HG03039 (cell line): ENCODE data around the gene SERTM1.

Experiments used
- ATAC-seq: cut with Tn5 transposase; IDR thresholded peaks from one replicate; pipeline ENCODE4 v1.9.1; 2021; ENCODE audit warnings: mild to moderate bottlenecking, moderate library complexity; ENCODE audit not compliant: unreplicated experiment

The SERTM1 gene

DNA sequence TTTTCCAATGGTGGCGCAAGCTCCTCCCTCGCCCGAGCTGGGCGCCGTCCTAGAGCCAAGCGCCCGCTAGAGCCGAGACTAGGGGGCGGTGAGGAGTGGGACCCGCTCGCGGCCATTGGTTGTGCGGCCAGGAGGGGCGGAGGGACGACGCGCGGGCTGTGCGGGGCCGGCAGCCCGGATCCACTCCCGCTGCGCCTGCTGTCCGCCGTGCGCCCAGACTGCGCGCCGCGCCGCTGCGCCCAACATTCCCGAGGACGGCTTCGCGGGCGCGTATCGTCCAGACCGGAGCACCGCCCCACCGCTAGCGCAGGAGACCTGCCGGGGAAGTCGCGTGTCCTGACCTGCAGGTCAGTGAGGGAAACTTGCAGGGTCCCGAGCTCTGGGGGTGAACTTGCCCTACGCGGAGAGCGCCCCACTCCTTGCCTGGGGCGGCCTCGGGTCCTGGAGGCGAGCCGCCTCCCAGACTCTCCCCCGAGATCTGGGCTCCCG is at the start of gene SERTM1:
TSS of gene SERTM1 (plus strand) at position 183 of the 489 bp plus-strand sequence. CDS start 21,059 bp downstream, outside the sequence.
- no peak for ATAC-seq

DNA sequence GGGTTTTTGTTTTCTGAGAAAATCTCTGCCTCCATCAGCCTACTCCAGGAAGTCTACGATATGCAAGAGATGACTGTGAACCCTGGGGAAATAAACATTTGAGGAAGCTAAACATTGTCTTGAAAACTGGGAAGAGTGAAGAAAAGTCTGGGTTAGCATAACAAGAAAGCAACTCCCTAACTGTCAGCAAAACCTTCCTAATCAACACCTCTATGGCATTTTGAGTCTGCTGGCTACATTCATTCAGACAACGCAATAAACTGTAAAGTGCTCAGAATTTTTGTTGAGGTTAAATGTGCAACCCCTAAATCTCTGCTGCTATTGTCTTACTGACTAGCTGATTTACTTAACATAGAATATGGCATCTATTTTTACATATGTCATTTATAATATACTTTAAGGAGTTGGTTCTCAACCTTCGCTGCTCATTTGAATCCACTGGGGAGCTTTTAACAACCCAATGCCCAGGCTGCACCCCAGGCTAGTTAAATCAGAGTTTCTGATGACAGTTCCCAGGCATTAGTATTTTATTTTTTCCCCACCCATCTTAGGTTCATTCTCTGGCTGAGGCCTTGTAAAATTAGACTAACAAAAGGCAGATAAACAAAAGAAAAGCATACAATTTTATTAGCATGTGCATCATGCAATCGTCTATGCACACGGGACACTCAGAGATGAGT is 45.3 kb upstream of the SERTM1 start:
- no peak for ATAC-seq

DNA sequence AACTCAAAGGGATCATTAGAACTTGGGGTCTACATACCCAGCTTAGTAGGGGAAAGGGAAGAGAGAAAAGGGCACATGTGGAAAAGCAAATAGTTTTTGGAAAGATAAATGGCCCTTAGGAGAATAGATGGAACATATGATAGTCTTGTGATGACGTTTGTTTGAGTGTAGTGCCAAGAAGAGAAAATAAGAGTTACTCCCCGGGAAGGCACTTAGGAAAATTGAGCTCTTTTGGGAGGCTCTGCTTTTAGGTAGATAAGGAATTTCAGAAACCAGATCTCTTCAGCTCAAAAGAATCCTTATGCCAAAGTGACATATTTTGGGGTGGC is 44.8 kb upstream of the SERTM1 start:
- no peak for ATAC-seq

DNA sequence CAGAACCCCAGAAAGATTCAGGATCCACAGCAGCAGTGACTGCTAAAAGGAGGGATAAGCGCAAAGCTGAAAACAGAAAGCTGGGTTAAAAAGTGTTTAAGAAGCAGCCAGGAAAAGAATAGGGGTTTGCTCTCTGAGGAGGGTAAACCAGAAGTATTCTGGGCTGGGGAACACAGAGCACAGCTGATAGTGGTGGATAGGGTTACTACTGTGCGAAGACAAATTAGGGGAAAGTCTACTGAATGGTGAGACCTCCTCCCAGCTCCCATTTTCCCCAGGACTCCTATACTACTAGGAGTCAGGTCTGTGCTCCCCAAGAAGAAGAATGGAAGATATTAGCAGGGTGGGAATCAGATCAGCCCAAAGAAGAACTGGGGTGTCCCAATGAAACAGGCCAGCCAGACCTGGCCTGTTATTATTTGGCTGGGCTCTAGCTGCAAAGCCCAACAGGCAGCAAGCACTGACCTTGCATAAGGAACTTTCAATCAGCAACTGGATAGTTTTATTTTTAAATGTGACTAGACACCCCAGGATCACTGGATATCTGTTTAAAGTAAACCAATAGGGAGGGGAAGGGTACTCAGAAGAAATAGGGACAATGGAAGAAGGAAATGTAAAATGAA is 43.5 kb upstream of the SERTM1 start:
- no peak for ATAC-seq

DNA sequence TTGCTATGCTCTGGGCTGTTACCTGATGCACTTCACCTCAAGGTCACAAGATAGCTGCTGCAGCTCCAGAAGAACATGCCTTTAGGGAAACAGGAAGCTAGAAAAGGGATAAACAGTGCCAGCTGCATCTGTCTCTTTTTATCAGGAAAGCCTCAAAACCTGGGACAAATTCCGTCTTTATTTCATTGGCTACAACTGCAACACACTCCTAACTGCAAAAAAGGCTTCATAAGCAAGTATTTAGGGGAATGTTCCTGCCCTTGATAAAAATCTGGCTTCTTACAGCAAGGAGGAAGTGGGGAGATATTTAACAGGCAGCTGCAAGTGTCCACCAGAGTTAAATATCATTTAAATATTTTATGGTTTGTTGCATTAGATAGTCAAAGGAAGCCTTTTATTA is 34.2 kb upstream of the SERTM1 start:
- no peak for ATAC-seq

DNA sequence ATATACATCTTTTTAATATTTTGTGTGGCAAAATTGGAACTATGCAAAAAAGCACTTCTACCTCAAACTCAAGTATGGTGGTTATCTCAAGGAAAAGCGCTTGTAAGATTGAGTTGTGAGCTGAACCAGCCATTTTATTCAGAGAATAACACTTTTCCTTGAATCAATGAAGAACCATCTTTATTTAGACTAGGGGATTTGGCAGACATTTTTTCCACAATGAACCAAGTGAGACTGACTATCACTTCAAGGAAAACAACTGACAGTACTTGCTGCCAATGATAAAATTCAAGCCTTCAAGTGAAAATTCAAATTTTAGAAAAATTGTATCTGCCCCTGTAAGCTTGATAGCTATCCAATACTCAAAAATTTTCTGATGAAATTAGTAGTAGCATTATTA is 23.2 kb upstream of the SERTM1 start:
- ATAC-seq = no peak

DNA sequence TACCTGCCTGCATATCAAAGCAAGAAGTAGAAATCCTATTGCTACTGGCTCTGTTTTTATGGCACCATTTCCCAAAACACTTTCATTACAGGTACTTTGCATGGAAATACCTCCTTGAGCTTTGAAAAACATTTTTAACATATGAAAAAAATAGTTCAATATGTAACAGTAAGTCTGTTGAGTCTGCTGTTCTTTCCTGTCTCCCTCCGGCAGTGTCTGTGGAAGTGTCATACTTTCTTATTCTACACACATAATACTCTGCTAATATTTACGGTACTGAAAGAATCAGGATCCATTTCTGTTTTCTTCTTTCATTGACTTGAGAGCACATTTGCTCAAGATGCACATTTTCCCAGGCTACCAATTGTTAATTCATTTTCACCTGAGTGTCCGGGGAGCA is 8.2 kb upstream of the SERTM1 start:
- no peak for ATAC-seq

DNA sequence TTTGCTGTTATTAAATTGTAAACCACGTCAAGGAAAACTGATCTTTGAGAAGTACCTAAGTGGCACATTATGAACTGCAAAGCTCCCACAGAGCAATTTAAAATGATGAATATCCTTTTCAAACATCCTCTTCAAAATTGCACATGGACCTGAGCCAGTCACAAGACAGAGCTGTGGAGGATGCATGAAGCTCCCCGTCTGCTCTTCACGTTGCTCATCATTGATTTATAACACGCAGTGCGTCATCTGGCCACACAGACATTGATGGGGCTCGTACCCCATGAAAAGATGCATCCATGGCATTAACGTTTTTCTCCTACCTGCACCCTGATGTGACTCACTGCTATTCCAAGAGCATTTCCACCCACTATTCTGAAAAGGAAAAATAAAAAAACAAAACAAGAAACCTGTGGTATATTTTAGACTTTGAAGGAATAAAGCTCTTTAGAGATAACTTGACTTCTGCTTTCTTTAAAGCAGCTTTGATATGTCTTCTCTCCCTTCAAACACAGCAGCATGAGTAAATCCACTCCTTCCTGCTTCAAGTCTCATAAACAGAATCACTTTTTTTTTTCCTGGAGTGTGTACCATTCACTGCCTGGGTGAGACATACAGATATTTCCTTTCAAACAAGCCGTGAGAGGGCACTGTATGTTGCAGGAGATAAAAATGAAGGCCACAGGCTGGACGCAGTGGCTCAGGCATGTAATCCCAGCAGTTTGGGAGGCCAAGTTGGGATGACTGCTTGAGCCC is 7.2 kb upstream of the SERTM1 start:
- ATAC-seq = no peak

DNA sequence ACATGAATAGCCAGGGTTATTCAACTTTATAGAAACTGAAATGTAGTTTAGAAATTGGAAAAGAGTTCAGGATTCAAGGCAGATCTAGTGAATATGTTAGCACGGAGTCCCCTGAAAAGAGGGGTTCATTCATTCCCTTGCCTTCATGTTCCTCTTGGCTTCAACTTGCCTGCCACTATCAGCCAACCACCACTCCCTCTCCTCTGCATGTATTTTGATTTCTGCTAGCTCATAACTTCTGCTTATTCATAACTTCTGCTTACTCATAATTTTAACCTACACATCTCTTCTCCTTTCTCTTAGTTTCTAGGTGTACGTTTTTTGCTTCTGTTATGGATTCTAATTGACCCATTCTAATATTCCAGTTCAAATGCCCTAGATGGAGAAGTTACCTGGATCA is 5.5 kb upstream of the SERTM1 start:
- no peak for ATAC-seq

DNA sequence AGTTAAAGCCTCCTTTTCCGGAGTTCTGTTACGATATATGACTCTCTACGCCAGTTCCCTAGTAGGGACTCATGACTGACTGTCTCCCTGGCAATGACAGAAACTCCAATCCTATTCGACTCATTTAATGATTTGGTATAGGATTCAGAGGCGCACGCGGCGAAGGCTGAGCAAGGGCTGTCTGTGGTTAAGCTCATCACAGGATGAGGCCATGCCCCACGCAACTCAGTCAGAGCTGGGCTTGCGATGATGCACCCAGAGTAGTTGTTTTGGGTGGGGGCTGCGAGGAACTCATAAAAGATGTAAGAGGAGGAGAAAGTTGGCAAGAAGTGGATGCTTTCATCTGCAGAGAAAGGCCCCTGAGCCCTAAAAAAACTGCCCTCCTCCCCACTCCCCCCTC is 468 bp upstream of the SERTM1 start:
- ATAC-seq = no peak

DNA sequence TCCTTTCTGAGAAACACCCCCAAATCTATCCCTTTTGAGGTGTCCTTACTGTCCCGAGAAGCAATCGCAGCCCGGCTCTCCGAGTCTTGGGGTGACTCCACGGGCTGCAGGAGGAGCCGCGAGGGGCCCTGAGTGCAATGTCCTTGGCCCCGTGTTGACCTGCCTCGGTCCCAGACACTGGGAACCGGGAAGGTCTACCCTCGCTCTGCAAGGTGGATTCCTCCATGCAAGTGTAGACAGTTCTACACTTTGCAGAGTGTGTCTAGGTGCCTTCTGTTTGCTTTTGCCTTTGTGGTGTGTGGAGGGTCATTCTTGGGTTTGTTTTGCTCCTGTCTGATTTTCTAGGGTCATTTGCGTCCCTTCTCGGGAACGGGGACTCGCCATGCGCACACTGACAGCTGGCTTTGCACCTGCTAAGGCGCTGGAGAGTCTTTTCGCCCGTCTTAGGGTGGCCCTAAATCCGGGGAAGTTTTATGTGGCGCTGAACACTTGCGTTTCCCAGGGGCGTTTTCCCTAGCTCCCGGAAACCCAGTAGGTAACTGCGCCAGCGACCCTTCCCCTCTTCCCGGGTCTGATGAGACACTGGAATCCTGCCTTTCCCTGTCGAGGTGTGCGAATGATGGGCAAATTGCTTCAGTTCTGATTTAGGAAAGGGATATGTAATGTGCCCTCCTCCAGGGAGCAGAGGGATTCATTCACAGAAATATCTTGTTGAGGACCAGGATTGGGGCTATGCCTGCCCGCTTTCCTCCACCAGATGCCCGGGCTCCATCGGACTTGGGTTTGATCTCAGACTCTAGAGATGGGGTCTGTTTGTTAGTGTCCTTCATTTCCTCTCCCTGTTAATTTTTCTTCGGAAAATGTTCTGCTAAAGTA is 755 bp downstream of the SERTM1 start:
- ATAC-seq = no peak

DNA sequence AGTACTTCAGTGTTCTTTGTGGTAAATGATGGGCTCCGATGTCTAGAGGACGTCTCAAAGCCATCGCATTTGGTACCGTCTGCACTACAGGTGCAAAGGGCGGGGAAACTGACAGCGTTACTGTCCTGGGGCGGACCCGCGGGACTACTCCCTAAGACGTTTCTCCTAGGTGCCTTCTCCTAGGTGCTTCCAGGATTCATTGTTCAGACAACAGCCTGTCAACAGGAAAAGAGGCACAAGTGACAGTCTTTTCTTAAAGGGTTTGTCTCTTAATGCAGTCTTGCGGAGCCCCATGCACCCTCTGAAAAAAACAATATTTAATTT is 1.4 kb downstream of the SERTM1 start:
- ATAC-seq = no peak

DNA sequence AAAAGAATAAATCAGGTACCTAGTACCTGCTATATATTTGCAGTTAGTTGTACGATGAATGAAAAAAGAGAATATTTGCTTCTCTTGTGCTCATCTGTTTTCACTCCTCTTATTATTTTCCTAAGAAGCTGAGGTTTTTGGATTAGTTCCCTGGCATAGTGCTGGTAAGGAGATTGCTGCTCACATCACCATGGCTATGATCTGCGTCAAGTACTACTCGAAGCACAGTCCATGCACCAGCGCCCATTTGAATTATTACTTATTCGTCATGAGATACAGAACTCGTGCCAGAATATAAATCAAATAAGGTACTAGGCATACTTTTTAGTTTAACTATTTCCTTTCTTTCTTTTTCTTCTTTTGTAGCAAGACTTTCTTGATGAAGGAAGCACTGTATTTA is 7.1 kb downstream of the SERTM1 start:
- ATAC-seq = no peak

DNA sequence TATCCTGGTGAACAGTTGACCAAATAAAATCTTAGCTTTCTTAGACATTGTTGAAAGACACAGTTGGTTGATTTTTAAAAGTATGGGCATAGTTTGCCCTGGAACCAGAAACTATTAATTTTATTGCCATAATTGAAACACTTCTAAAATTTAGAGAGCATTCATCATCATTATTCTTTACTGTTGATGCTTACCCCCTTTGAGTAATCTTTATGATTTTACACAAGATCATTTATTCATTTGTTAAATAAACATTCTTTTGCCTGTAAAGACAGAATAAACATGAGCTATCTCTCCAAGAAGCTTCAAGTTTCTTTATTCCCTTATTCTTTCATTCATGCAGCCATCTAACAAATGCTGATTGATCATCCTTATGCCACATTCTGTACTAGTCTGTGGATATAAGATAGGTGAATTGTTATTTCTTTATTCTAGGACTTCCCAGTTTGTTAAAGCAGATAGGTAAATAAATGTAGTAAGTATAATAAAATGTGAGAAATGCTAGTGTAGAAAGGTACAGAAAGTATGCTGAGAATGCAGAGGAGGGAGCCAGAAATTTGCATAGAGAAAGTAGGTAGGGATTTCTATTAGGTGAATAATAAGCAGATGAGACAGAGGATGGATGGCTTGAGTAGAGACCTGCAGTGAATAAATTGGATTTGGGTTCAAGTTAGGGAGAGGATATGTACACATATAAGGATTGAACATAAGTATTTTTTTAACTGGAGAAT is 8.2 kb downstream of the SERTM1 start:
- ATAC-seq = no peak

DNA sequence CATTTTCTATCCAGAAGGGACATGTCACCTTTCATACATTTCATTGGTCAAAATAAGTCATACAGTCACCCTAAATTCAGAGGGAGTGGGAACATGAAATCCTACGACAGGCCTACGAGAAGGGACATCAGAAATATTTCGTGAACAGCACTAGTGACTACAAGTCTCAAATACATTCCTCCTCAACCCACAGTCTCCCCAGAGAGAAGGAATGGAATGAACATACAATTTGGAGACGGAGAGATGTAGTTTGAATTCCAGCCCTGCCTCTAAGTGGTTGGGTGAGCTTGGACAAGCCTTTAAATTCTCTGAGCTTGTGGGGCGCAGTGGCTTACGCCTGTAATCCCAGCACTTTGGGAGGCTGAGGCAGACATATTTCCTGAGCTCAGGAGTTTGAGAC is 9.9 kb downstream of the SERTM1 start:
- no peak for ATAC-seq

DNA sequence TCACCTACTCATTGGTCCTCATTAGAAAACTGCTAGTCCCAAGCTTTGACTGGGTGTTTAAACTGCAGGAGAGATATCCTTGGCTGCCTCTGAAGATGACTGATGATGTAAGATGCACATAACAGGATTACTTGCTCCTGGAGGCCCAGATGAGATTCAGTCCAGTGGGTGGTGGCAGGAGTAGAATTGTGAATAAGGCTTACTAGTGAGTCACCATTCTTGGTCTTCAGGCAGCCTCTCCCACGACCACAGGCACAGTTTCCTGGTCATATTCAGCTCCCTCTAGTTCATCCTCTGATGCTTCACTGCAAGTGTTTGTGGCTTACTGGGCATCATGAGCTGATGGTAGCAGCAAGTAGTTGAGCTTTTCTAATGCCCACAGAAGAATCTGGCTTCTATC is 12.1 kb downstream of the SERTM1 start:
- no peak for ATAC-seq

DNA sequence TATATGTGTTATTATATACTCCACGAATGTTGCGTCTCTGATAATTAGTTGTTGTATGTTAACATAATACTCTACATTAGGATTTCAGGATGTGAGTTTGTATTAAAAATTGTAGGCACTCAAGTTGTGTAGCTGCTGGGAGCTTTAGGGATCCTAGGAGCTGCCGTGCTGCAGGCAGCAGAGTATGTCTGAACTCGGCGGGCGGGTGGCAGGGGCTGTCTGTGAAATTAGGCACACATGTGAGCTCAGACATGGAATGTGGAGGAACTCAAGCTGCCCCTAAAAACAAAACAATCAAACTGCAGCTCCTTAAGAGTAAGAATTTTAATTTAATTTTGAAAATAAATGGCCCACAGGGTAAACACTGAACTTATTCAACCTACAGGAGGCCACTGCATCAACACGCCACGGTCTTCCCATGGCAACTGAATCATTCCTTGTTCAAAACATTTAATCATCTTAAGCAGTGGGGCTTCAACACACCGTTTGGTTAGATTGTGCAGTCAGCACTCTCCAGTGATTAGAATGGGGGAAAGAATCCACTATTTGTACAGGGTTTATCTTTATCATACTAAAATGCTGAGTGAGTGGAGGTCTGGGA is 22.7 kb downstream of the SERTM1 start:
- ATAC-seq = no peak

DNA sequence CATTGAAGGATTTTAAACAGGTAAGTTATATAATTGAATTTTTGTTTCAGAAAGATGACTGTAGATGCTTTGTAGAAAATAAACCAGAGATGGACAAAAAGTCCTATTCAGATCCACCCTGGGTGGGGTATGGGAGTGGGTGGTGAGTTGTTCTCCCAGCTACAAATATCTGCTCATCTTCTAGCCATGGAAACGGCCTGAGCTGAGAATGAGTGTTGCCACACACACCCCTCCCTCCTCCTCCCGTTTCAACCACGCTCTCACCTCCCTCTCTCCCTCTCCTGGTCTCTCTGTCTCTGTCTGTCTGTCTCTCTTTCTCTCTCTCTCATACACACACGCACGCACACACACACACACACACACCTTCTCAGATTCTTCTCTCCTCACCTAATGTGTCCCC is 26.4 kb downstream of the SERTM1 start:
- no peak for ATAC-seq

DNA sequence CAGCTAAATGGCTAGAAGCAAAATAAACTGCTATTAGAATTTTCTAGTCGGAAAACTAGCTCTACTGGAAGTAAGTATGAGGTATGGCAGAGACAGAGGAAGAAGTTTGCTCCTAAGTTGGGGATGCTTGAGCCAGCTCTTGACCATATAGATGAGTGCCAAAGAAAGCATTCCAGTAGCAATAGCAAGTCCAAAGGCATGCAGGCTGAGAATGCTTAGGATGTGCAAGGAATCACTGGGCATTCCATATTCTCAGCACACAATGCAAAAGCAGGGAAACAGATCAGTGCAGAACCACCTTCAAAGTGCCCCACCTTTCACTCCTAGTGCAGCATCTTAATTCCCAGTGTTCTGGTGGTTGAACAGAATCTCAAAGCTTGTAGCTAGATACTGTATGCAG is 32.9 kb downstream of the SERTM1 start:
- no peak for ATAC-seq

DNA sequence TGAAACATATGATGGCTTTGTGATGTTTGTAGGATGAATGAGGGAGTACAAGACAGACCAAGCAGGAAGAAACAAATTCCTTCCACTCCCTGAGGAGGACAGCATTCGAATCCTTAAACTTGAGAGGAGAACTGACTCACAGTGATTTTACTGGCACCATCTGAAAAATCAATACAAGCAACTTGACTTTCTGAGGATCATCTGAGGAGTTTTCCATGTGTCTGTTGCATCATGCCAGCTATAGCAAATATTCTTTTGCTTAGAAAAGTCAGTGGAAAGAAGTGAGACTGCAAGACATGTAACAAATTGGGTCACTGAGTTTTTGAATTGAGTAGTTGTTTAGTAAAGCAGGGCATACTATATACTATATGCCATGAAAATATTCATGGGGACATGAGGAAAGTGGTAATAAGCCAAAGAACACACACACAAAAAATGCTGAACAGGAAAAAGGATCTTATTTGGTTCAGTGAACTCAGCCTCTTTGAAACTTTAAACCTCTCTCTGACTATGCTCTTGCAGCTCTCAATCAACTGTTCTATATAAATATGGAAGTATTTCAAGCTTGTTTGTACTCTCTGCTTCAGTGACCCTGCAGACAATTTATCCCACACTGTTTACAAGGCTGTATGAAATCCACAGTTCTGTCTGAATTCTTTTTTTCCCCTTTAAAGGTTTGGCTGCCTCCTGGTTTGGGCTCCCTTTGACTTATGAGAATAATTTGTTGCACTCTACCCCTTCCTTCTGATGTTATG is 35.5 kb downstream of the SERTM1 start:
- ATAC-seq = no peak
